Hepatocyte (in vitro differentiated cells): ENCODE measurements around the gene ITGA8. TPM values are rescaled to one million over a fixed set of nuclear protein-coding genes. Genes with fewer than 3 reads are reported as not detected.

Experiments used
- DNase-seq: peaks from one replicate; pipeline ENCODE4 v3.0.0-alpha.2; 2016; ENCODE audit warnings: low spot score
- H2AFZ ChIP-seq: fragments of 200-600 bp; sonication (generic); 2 replicates; pipeline ENCODE4 v1.6.0; 2016; ENCODE audit warnings: antibody characterized with exemption, mild to moderate bottlenecking
- H3K27ac ChIP-seq: fragments of 200-600 bp; sonication (generic); 2 replicates; pipeline ENCODE4 v1.5.1; 2016; ENCODE audit warnings: mild to moderate bottlenecking
- H3K27me3 ChIP-seq: fragments of 200-600 bp; sonication (generic); 2 replicates; pipeline ENCODE4 v1.6.1; 2016
- H3K36me3 ChIP-seq: fragments of 200-600 bp; sonication (generic); replicated peaks from 2 replicates; pipeline ENCODE4 v1.5.1; 2016; ENCODE audit warnings: low read depth; ENCODE audit not compliant: insufficient read depth
- H3K4me1 ChIP-seq: fragments of 200-600 bp; sonication (generic); 2 replicates; pipeline ENCODE4 v1.5.1; 2016; ENCODE audit warnings: mild to moderate bottlenecking, moderate library complexity; ENCODE audit not compliant: insufficient read depth
- H3K4me2 ChIP-seq: fragments of 200-600 bp; sonication (generic); 2 replicates; pipeline ENCODE4 v1.6.0; 2016
- H3K4me3 ChIP-seq: fragments of 200-600 bp; sonication (generic); 2 replicates; pipeline ENCODE4 v1.5.1; 2016; ENCODE audit warnings: mild to moderate bottlenecking
- H3K79me2 ChIP-seq: fragments of 200-600 bp; sonication (generic); 2 replicates; pipeline ENCODE4 v1.6.0; 2017; ENCODE audit warnings: mild to moderate bottlenecking
- H3K9me2 ChIP-seq: fragments of 200-600 bp; sonication (generic); replicated peaks from 2 replicates; pipeline ENCODE4 v1.6.0; 2017; ENCODE audit warnings: mild to moderate bottlenecking; ENCODE audit not compliant: insufficient read depth
- H3K9me3 ChIP-seq: fragments of 200-600 bp; sonication (generic); 2 replicates; pipeline ENCODE4 v1.5.1; 2016; ENCODE audit warnings: low read depth, mild to moderate bottlenecking
- H4K20me1 ChIP-seq: fragments of 200-600 bp; sonication (generic); 2 replicates; pipeline ENCODE4 v1.6.0; 2016; ENCODE audit warnings: mild to moderate bottlenecking; ENCODE audit not compliant: insufficient read depth, poor library complexity, severe bottlenecking
- CTCF ChIP-seq: fragments of 200-600 bp; sonication (generic); IDR thresholded peaks from 2 replicates; pipeline ENCODE4 v1.5.1; 2016; ENCODE audit warnings: antibody characterized with exemption, mild to moderate bottlenecking; ENCODE audit not compliant: poor library complexity
- EZH2 ChIP-seq: fragments of 200-600 bp; sonication (generic); IDR thresholded peaks from 2 replicates; pipeline ENCODE4 v1.6.1; 2016; ENCODE audit warnings: antibody characterized with exemption, mild to moderate bottlenecking, borderline replicate concordance
- EZH2phosphoT487 ChIP-seq: fragments of 200-600 bp; sonication (generic); IDR thresholded peaks from one replicate; pipeline ENCODE4 v1.6.1; 2018; ENCODE audit warnings: antibody characterized with exemption, mild to moderate bottlenecking, low read depth, moderate library complexity; ENCODE audit not compliant: unreplicated experiment, severe bottlenecking
- WGBS: methylation state at CpG from one replicate; pipeline ENCODE4 v1.1.6; 2016; ENCODE audit warnings: low lambda C conversion rate; ENCODE audit errors: missing lambda C conversion rate; 5-methylcytosine and 5-hydroxymethylcytosine counted together
- polyA plus RNA-seq: library from polyadenylated mRNA; unstranded; fragments of >200 nt; fragmentation: Nextera tagmentation; extraction: Ambion mirVana; gene quantifications from 2 replicates; pipeline ENCODE4 v1.2.1, GENCODE V29; 2016
- total RNA-seq: library from RNA; depleted of rRNA; stranded (reverse); fragments of >200 nt; gene quantifications from 2 replicates; pipeline ENCODE4 v1.2.3, GENCODE V29; 2014

ITGA8 gene
- total and polyA plus RNA-seq, 2 experiments from 2014 or later = 2.9 to 16.8 TPM

- Histone ChIP-seq H3K79me2 (no peaks in the 10 kb centered on the region), H3K9me2 (no peaks in the 10 kb centered on the region), H2AFZ (no peak overlapping the region), H3K4me2 (no peak overlapping the region), H4K20me1 (no peaks in the 10 kb centered on the region), H3K4me3 (no peak overlapping the region), H3K36me3 (no peaks in the 10 kb centered on the region), H3K4me1 (peaks cover 12% of the 10 kb centered on the region), H3K9me3 (no peaks in the 10 kb centered on the region), H3K27ac (no peak overlapping the region), H3K27me3 (no peaks in the 10 kb centered on the region)
- DNase-seq = no peak
- TF ChIP-seq CTCF (no peak), EZH2 (no peak), EZH2phosphoT487 (no peak)
- 89% methylated on average over 5 of the region's 5 CpGs for whole genome bisulfite sequencing
Observed at GRCh38 chr10:15469111-15469510, 250.6 kb downstream of the ITGA8 start.

GRCh38 chr10:15464381-15464780 is 255.3 kb downstream of the ITGA8 start:
- WGBS = 46% methylated on average over 3 of the region's 3 CpGs

More at GRCh38 chr10:15464381-15464780, 255.3 kb downstream of the ITGA8 start:
- TF ChIP-seq CTCF (no peak), EZH2 (no peak), EZH2phosphoT487 (no peak)
- H3K79me2 ChIP-seq = no peaks in the 10 kb centered on the region
- no peak overlapping the region for H3K4me3 ChIP-seq
- no peak overlapping the region for H2AFZ ChIP-seq
- no peak for DNase-seq
- H3K4me2 ChIP-seq = no peak overlapping the region
- no peak overlapping the region for H3K27ac ChIP-seq
- H3K4me1 ChIP-seq = no peaks in the 10 kb centered on the region
- no peaks in the 10 kb centered on the region for H3K9me2 ChIP-seq
- H3K36me3 ChIP-seq = no peaks in the 10 kb centered on the region
- H3K27me3 ChIP-seq = no peaks in the 10 kb centered on the region
- no peaks in the 10 kb centered on the region for H4K20me1 ChIP-seq
- no peaks in the 10 kb centered on the region for H3K9me3 ChIP-seq

Other genes starting within 250 kb of the ITGA8 start
- gene MINDY3, start 140.6 kb upstream of the ITGA8 start, total RNA-seq = 28.9 and 37.6 TPM in 2 replicates
- gene MINDY3, start 140.6 kb upstream of the ITGA8 start, polyA plus RNA-seq = 16.5 and 18.1 TPM in 2 replicates